Myocyte (in vitro differentiated cells): ENCODE results near the gene TSPEAR. TPM values are rescaled to one million over a fixed set of nuclear protein-coding genes. Genes with fewer than 3 reads are reported as not detected.
A peak's percentile ranks its signal among the peaks of the same experiment; 100 is the strongest.
"Not testable (repeated sequence)": the region's sequence is repeated elsewhere in the genome, so short reads cannot be mapped to it uniquely, and the experiment has no call there.

ENCODE experiments used
- DNase-seq: peaks from one replicate; pipeline ENCODE4 v3.0.0-alpha.2; 2012; ENCODE audit warnings: low read depth
- total RNA-seq: library from RNA; depleted of rRNA; stranded (reverse); fragments of >200 nt; gene quantifications from 2 replicates; pipeline ENCODE4 v1.2.3, GENCODE V29; 2014

The TSPEAR gene
- total RNA-seq, 1 donor from 2014 or later: not detected

DNA sequence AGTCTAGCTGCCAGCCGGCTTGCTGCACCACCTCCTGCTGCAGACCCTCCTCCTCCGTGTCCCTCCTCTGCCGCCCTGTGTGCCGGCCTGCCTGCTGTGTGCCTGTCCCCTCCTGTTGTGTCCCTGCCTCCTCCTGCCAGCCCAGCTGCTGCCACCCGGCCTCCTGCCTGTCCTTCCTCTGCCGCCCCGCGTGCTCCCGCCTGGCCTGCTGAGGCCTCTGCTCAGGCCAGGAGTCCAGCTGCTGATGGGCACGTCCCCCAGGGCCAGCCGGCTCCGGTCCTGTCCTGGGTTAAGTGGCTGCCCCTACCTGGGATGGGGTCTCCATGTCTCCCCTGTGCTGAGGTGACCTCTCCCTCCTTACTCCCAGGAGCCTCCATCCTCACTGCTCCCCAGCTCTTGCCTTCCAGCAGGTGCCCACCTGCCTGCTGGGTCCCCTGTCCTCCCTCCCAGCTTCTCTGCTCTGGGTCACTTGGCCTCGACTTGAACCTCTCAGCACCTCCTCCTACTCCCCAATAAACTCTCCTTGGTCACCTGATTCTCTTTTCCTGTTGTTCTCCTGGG is 98.6 kb downstream of the TSPEAR start:
- DNase-seq: no peak

DNA sequence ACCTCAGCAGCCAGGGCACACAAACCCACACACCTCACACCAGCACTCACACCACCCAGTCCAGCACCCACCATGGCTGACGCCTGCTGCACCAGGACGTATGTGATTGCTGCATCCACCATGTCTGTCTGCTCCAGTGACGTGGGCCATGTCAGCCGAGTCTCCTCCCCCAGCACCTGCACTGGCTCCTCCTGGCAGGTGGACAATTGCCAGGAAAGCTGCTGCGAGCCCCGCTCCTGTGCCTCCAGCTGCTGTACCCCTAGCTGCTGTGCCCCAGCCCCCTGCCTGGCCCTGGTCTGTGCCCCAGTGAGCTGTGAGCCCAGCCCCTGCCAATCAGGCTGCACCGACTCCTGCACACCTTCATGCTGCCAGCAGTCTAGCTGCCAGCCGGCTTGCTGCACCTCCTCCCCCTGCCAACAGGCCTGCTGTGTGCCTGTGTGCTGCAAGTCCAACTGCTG is 99.3 kb downstream of the TSPEAR start, which contains the start of gene KRTAP10-8:
KRTAP10-8 (plus strand) TSS at position 51 of the 458 bp plus-strand sequence; CDS start at position 73, 22 bp downstream.
- DNase-seq: no peak

DNA sequence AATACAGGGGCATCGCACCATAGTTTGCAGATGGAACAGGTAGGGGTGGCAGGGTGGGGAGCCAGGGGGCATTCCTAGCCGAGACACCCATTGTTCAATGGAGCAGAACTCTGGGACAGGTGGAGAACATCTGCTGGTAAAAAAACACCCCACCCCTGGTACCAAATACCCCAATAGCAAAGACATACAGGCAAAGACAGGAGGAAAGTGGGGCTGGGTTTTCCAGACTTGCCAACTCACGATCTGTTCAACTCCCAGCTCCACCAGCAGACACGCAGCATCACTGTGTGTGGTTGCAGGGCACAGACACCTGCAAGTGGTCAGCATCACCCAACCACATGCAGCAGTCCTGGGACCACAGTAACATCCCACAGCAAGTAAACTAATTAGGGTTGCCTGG is 99.8 kb downstream of the TSPEAR start:
- no peak for DNase-seq

DNA sequence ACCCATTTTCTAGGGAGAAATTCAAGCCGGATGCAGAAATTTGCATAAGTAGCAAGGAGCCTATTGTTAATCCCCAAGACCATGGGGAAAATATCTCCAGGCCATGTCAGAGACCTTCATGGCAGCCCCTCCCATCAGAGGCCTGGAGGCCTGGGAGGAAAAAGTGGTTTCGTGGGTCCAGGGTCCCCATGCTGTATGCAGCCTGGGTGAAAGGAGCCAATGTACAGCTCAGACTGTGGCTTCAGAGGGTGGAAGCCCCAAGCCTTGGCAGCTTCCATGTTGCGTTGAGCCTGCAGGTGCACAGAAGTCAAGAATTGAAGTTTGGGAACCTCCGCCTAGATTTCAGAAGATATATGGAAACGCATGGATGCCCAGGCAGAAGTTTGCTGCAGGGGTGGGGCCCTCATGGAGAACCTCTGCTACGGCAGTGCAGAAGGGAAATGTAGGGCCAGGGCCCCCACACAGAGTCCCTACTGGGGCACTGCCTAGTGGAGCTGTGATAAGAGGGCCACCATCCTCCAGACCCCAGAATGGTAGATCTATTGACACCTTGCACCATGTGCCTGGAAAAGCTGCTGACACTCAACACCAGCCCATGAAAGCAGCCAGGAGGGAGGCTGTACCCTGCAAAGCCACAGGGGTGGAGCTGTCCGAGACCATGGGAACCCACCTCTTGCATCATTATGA is 101.1 kb downstream of the TSPEAR start:
- DNase-seq: not testable (repeated sequence)

DNA sequence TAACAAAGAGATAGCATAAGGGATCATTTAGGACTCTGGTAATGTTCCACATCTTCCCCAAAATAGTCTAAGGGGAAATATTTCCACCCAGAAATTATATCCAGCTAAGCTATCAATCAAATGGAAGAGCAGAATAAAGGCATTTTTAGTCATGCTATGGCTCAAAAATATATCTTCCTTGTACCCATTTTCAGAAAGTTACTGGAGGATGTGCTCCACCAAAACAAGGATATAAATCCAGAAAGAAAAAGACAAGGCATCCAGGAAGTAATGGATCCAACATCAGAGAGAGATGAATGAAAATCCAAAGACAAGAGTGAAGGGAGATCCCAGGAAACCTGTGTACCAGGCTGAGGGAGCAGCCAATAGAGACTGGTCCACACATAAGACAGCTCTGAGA is 102.2 kb downstream of the TSPEAR start:
- DNase-seq: no peak

DNA sequence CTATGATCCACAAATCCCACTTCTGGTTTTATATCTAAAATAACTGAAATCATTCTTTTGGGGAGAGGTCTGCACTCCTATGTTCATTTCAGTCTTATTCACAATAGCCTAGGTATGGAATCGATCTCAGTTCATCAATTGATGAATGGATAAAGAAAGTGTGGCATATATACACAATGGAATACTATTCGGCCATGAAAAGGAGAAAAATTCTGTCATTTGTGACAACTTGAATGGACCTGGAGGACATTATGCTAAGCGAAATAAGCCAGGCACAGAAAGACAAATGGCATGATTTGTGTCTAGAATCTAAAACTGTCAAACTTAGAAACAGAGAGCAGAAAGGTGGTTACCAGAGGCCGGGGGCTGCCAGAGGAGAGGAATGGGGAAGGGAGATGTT is 104.9 kb downstream of the TSPEAR start:
- DNase-seq: no peak

DNA sequence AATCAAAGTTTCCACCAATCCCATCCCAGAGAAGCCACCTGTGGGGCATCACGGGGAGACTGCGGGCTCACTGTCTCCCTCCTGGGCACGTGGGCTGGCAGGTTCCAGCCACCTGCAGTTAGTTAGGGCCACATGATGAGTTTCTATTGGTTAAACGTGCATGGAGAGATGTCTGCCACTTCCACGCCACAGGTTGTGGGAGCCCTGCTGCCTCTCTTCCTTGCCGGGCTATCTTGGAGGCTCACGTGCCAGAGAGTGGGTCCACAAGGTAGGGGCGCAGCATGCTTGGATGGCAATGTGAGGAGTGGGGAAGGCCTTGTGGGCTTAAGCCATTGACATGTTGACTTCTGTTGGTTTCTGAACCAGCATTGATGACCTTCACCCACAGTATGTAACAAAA is 107.5 kb downstream of the TSPEAR start:
- no peak for DNase-seq

DNA sequence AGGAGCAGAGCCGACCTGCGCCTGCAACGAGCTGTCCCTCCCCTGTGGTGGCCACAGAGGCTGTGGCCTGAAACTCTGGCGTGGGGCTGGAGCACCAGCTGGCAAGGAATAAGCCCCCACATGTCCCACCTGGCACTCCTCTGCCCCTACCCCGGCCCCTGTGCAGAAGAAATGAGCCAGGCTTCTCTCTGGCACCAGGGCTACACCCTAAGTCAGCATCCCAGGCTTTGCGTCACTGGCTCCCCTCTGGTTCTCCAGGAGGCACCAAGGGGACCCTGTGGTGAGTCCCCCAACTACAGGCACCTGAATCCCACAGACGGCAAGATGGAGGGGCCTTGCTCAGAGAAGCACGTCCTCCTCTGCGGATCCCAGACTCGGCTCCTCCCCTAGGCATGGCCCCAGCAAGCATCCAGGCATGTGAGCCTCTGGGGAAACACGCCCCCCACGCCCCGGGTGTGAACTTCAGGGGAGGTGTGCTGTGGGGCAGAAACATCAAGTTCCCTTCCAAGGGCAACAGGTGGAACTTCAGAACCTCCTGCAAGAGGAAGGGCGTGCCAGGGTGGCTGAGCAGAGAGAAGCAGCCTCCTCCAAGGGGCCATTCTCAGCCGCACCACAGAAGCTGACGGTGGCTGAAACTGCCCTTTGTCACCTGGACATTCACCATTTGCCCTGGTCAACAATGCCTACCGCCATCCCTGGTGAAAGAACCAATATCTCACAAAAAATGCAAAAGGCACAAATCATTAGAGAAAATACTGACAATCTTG is 108.1 kb downstream of the TSPEAR start:
- no peak for DNase-seq

DNA sequence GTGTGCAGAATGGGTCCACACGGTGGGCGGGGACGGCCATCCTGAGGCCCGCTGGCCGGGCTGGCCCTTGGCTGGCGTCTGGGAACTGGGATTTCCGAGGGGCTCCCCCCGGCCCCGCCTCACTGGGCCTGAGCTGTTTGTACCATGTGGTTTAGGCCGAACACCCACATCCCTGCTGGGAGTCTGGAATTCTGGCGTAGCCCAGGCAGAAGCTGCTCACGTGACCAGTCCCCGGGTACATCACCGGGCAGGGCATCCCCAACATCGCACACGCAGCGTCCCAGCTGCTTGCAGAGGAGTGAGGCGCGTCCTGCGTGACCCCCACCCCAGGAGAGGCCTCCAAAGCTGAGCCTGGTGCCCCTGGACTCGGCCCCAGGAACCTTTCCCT is 108.9 kb downstream of the TSPEAR start:
- no peak for DNase-seq

DNA sequence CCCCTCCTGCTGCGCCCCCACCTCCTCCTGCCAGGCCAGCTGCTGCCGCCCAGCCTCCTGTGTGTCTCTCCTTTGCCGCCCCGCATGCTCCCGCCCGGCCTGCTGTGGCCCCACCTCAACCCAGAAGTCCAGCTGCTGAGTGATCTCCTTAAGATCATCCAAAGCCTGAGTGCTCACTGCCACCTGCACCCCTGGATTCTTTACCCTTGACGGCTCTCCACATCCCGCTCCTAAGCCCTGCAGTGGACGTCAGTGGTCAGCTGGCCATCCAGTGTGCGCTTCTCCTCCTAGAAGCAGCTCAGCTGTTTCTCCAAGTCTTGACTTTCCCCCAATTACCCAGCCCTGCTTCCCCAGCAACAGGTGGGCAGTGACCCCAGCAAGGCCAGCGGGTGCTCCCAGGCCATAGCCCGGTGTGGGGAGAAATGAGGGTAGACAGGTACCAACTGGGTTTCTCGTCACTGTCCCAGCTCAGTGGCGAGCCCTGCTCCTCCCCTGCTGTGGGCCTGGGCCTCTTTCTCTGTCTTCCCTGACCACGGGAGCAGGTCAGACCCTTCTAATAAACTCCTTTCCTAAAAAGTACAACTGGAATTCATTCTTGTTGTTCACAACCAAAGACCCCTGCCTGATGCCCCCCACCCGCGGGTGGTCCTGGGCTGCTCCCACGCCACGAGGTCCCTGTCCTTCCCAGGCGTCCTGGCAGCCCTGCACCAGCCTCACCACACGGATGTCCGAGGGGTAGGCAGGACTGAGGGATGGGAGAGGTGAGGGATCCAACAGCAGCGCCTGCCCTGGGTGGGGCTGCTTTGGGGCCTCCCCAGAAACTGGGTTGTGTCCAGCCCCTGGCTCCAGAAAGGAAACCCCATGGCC is 109.5 kb downstream of the TSPEAR start:
- peak; percentile 18 for DNase-seq

DNA sequence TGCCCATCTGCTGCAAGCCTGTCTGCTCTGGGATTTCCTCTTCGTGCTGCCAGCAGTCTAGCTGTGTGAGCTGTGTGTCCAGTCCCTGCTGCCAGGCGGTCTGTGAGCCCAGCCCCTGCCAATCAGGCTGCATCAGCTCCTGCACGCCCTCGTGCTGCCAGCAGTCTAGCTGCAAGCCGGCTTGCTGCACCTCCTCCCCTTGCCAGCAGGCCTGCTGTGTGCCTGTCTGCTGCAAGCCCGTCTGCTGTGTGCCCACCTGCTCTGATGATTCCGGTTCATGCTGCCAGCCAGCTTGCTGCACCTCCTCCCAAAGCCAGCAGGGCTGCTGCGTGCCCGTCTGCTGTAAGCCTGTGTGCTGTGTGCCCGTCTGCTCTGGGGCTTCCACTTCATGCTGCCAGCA is 110.3 kb downstream of the TSPEAR start:
- not testable (repeated sequence) for DNase-seq

DNA sequence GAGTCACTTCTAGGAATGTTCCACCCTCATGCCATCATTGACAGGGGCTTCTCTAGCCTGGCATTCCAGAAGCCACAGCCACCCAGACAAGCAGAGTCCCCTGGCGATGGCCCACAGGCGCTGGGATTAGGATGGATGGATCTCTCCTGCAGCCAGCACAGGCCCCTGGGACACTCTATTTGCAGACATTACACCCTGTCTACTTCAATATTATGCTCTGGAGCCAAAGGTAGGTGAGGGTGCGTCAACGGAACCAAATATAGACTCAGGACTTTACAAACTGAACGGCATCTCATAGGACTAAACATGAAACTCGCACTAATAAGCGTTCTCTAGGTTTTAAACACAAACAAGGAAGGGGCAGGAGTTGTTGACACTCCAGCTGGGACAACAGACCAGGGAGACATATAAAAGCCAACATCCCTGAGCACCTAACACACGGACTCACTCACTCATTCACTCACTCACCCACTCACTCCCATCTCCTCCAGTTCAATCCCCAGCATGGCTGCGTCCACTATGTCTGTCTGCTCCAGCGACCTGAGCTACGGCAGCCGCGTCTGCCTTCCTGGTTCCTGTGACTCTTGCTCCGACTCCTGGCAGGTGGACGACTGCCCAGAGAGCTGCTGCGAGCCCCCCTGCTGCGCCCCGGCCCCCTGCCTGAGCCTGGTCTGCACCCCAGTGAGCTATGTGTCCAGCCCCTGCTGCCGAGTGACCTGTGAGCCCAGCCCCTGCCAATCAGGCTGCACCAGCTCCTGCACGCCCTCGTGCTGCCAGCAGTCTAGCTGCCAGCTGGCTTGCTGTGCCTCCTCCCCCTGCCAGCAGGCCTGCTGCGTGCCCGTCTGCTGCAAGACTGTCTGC is 111.0 kb downstream of the TSPEAR start, which contains the start of gene KRTAP10-7:
KRTAP10-7 (plus strand) TSS at position 480 of the 861 bp plus-strand sequence; CDS start at position 505, 25 bp downstream.
- DNase-seq: not testable (repeated sequence)

DNA sequence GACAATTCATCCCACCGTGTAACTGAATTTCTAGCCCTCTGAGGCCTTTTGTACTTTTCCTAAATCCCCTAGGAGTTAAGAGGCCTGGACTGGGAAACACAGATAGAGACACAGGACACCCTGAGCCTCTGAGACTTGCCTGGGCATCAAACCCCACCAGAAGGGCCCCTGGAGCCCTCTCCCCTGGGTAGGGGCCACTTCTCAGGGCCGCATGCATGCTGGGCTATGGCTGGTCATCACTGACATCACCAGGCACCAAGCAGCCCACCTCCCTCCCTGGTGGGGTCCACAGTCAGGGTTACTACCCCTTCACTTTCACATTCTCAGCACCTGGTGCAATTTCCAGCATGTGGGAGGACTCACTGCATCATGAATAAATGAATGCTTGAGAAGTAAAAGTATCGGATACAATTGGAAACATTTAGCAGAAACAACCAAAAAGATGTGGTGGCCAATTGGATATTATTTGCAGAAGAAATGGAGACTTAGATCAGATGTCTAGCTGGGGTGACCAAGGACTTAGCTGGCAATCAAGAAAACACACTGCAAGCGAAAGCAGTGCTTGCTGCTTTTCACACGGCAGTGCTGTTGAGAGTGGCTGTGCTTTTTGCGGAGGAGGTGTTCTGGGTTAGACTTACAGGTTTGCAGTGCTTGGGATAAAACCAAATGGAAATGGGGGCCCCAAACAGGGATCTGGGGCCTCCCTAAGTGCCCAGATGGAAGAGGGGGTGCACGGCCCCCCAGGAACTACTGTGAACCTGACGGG is 111.9 kb downstream of the TSPEAR start:
- DNase-seq: no peak

DNA sequence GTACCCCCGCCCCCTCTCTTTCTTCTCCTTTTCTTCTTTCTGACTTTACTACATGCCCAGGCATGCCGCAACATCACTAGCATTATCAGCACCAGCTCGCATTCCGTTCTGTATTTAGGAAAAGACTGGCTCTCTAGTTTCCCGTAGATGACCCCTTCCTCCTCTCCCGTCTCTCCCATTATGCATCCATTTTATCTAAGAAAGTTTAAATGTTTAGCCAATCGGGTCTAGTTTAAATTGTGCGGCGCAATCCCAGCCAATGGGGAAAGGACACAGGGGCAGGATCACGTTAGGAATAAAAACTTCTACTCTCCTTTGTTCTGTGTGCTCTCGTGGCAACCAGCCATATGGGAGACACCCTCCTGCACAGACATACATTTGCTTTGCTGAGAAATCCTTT is 113.3 kb downstream of the TSPEAR start:
- DNase-seq: no peak

DNA sequence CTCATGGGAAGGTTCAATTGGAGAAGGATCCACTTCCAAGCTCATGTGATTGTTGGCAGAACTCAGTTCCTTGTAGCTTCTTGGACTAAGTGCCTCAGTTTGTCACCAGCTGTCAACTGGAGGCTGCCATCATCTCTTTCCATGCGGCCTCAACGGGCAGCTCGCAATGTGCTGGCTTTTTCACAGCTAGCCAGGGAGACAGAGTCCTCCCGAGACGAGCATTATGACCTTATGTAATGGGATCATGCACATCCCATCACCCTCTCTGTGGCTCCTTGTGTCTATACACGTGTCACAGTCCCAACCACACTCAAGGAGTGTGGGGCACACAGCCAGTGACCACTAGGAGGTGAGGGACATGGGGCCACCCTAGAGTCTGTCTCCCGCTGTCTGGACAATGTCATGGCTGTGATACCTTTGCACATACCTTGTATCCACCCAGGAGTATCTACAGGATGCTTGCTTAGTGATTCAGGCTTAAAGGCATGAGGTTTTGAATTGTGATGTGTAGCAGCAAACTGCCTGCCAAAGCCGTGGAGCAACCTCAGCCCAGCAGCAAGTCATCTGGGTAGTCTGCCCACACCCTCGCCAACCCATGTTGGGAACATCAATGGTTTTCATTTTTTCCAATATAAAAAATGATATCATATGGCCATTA is 115.2 kb downstream of the TSPEAR start:
- DNase-seq: no peak

DNA sequence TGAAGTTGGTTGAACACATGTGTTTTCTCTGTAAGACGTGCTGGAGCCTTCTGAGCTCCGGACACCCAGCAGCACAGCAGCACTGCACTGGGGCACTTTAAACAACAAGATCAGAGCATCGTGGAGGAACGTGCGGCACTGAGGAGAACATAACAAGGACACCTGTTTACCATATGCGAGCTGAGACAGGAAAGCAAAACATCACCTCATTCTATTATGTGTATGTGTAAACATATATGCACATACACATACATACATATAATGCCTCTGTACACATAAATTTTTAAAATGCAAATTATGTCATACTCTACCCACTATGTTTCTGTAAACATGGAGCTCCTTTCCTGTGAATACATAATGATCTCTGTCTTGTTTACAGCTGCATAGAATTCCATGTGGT is 115.8 kb downstream of the TSPEAR start:
- DNase-seq: no peak

DNA sequence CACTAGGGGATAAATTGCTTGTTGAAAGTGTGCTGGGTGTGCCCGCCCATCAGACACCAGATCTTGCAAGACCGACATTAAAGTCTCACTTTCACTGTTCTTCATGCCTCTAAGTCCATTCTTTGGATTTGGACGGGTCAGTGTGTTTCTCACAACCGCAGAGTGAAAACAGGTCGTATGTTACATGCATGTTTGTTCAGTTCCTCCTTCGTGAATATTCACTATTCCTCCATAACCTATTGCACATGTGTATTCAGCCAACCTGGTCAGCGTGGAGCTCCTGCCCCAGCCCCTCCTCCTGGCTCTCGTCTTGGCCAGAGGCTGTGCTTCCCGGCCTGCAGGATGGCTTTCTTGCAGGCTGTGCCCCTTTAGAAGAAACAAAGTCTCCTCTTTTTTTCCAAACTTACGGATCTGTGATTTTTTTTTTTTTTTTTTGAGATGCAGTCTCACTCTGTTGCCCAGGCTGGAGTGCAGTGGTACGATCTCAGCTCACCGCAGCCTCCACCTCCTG is 116.9 kb downstream of the TSPEAR start:
- no peak for DNase-seq

DNA sequence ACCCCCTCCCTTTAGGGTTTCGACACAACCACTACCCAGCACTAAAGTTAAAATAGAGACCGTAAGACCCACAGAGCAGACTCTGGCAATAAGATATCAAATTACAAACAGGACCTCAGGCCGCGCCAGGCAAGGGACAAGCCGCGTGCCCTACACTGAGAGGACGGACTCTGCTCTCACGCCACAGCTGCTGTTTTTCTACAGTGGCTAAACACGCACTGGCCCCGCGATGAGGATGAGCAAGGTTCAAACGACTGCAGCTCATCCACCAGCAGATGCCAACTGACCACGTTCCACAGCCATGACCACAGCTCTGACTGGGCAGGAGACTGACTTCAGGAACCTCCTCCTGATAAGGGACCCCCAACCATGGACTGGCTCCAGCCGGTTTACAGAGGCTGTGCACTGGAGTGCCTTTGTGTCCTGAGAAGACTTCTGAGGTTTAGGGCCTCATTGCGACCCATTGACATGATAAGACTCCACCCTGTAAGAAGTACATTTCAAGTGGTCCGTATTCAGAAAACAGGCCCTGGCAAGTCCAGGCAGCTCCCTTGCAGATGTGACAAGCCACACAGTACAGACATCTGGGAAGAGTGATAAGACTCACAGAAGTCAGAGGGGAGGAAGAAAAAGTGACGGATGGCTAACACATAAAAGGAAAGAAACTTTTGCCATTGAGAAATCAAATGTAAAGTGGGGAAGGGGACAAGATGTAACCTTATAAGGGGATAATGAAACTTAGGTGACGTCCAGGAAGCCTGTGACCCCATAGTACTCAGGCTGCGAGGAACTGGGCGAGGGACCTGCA is 117.6 kb downstream of the TSPEAR start:
- peak; percentile 89 for DNase-seq
